Stimulated activated CD4-positive, alpha-beta T cell treated with anti-CD3 and anti-CD28 coated beads, Interleukin-4, amount 100 ng/mL, for 48 hours (primary cell): Measurements from ENCODE around the gene AOPEP.

ENCODE experiments used
- DNase-seq, 2 donors: peaks; one replicate each; pipeline ENCODE4 v3.0.0-alpha.2; 2020; ENCODE audit warnings: low read depth in 2 of 2

AOPEP gene, protein sequence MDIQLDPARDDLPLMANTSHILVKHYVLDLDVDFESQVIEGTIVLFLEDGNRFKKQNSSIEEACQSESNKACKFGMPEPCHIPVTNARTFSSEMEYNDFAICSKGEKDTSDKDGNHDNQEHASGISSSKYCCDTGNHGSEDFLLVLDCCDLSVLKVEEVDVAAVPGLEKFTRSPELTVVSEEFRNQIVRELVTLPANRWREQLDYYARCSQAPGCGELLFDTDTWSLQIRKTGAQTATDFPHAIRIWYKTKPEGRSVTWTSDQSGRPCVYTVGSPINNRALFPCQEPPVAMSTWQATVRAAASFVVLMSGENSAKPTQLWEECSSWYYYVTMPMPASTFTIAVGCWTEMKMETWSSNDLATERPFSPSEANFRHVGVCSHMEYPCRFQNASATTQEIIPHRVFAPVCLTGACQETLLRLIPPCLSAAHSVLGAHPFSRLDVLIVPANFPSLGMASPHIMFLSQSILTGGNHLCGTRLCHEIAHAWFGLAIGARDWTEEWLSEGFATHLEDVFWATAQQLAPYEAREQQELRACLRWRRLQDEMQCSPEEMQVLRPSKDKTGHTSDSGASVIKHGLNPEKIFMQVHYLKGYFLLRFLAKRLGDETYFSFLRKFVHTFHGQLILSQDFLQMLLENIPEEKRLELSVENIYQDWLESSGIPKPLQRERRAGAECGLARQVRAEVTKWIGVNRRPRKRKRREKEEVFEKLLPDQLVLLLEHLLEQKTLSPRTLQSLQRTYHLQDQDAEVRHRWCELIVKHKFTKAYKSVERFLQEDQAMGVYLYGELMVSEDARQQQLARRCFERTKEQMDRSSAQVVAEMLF

GRCh38 chr9:94726495-94727191 lies at the start of gene AOPEP:
Gene AOPEP (plus strand): TSS chr9:94726699. CDS start chr9:94759784, 33,085 bp downstream.
- DNase-seq = peak; percentile 99

GRCh38 chr9:94677929-94678328 lies 48.6 kb upstream of the AOPEP start:
- DNase-seq = no peak

DNA sequence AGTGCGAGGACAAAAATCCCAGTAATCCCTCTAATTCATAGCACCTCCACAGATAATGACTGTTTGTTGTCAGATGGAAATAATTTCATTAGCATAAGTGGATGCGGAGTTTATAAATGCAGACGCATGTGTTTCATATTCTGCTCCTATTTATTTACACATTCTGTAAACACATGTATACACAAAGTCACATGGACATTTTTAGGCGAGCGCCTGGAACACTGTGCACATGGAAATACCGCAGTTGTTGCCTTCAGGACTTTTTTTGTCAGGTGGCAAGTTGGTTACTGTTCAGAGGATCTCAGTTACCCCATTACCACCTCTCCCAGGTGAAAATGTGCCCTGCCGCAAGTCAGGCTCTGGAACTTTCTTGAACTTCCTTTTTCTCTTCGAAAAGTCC lies 46.9 kb upstream of the AOPEP start:
- no peak for DNase-seq

- no peak for DNase-seq
These were observed 46.5 kb upstream of the AOPEP start for GRCh38 chr9:94680020-94680419.

- no peak for DNase-seq
These were observed 45.9 kb upstream of the AOPEP start for GRCh38 chr9:94680621-94681020.

GRCh38 chr9:94681508-94681907 lies 45.0 kb upstream of the AOPEP start:
- peak; percentile 34 to 38 for DNase-seq

GRCh38 chr9:94685359-94685758 lies 41.1 kb upstream of the AOPEP start:
- no peak for DNase-seq

DNA sequence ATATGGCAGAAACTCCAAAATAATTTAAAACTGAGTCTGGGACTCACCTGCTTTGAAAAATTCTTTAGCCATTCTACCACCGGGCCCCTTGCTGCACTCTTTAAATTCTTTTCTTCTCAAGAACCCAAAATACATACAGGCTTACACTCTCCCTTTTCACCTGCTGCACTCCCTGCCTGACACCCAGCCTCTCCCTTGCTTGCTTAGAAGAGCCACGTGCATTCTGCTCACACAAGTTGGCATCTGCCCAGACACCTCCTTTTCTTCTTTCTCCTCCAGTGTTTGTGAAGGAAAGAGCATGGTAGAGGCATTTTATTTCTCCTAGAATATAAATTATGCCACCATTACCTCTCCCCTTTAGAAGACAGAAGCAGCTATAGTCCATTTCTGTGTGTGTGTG lies 39.0 kb upstream of the AOPEP start:
- DNase-seq = no peak

DNA sequence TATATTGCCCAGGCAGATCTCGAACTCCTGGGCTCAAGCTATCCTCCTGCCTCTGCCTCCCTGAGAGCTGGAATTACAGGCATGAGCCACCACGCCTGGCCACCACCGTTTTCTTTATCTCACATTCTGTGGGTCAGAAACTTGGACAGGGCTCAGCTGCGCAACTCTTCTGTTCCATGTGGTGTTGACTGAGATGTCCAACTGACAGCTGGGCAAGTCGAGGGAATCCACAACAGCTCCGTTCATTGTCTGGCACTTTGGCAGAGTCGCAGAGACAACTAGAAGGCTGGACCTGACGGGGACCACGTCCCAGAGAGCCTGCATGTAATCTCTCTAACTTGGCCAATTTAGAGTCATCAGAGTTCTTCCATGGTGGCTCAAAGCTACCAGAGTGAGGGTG lies 36.2 kb upstream of the AOPEP start:
- no peak for DNase-seq

- no peak for DNase-seq
These were observed 33.9 kb upstream of the AOPEP start for GRCh38 chr9:94692601-94693000.

DNA sequence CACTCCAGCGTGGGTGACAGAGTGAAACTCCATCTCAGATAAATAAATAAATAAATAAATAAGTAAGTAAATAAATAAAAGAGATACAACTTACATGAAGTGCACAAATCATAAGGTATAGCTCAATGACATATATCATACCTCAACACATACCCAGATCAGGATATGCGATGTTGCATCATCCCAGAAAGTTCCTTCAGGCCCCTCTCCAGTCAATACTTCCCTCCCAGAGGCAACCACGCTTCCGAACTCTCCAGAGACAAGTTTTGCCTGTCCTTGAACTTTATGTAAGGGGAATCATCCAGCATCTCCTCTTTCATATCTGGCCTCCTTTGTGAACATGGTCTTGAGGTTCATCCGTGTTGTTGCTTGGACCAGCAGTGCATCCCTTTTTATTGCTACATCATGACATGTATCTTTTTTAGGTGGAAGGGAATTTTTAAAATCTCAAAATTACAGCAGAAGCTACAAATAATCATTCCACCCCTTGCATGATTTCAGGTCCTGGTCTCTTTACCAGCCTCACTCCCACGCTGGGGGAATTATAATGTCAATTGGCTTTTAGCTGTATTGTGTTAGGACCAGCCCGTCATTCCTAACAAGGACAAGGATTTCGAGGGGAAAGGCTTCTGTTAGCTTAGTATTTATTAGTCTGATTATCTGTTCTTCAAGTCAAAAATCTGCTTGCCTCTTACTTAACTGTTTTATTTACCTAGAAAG lies 32.9 kb upstream of the AOPEP start:
- DNase-seq = no peak

DNA sequence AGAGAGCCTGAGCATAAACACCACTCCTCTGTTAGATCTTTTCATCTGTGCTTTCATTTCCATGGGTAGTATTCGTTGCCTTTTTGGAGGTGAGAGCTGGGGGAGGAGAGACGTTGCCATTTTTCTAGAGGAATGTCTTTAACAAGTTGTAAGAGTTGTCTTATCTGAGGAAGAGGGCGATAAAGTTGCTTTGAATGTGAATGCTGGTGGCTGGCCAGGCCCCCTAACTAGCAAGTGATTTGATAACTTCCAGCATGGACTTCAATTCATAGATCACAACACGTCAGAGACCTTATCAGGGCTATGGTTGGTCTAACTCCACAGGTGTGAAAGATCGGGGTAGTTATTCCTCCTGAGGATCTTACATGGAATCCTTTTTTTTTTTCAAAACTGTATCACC lies 30.0 kb upstream of the AOPEP start:
- DNase-seq = no peak

GRCh38 chr9:94697972-94698581 lies 28.4 kb upstream of the AOPEP start:
- DNase-seq = no peak

- no peak for DNase-seq
These were observed 26.7 kb upstream of the AOPEP start for GRCh38 chr9:94699715-94700373.

GRCh38 chr9:94700445-94700844 lies 26.1 kb upstream of the AOPEP start:
- DNase-seq = no peak

- DNase-seq = no peak
These were observed 22.9 kb upstream of the AOPEP start for GRCh38 chr9:94703488-94704140.

DNA sequence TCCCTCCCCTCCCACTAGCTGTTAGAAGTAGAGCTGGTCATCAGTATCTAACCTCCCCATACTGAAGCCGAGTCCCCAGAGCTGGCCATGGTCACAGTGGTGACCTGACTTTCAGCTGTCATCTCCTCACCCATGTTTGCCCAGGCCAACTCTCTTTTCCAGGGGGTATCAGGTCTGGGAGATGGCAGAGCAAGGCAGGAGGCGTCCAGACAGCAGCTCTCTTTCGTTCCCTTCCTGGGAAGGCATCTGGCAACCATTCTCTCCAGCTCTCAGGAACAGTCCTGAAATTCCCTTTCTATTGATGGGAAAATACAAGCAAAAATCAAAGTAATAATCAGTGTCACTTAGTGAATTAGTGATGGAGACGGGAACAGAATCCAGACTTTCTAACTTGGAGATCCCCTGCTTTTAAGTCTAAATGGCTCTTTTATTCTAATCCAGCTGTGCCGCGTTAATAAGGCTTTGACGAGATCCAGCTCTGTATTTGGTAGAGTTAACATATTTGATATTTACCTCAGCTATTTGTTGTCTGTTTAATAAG lies 21.3 kb upstream of the AOPEP start:
- DNase-seq = no peak

- no peak for DNase-seq
These were observed 19.6 kb upstream of the AOPEP start for GRCh38 chr9:94706922-94707321.

DNA sequence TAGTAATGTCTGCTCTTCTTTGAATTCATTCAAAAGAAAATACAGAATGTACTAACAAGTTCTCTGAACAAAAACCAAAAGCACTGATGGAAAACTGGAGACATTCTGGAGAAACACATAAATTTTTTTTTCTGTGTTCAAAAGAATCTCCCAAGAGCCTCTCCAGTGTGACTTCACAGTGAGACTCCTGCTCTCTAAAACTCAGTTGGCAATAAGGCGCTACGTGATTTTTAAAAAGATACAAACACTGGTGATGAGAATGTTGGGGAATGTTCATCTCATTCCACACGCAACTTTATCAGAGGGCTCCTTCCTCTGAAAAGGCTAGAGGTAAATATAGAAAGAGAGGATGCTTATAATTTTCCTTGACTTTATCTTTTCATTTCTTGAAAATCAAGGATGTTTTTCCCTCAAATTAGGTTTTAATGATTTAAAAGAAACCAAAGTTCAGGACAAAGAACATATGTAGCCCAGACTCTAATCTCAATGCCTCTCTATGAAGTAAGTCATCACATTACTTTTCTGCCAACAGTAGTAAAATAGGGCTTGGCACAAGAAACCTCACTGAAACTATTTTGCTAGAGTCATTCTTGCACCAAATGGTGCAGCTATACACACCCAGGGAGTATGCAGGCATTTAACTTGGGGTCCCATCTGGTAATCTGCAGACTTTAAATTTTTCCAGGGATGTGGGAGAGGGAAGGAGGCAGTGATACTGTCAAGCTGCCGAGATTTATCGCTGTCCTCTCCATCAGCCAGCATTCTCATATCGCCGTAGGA lies 12.9 kb upstream of the AOPEP start:
- no peak for DNase-seq
